IPS-20b (cell line): ENCODE measurements around the gene MYO16.

Source experiments
- H3K27ac ChIP-seq: one replicate; pipeline ENCODE4 v1.5.1; 2013; ENCODE audit warnings: low read length
- H3K27me3 ChIP-seq: 2 replicates; pipeline ENCODE4 v1.6.1; 2013; ENCODE audit warnings: mild to moderate bottlenecking, low read length, inconsistent platforms; ENCODE audit not compliant: insufficient read depth
- H3K36me3 ChIP-seq: 2 replicates; pipeline ENCODE4 v1.6.1; 2013; ENCODE audit warnings: low read depth, mild to moderate bottlenecking, inconsistent platforms, low read length, moderate library complexity; ENCODE audit not compliant: insufficient read depth
- H3K4me1 ChIP-seq: 2 replicates; pipeline ENCODE4 v1.6.1; 2013; ENCODE audit warnings: mild to moderate bottlenecking, control low read depth, inconsistent platforms, low read length, moderate library complexity; ENCODE audit not compliant: insufficient read depth
- H3K4me3 ChIP-seq: 2 replicates; pipeline ENCODE4 v1.5.1; 2013; ENCODE audit warnings: mild to moderate bottlenecking, low read length, inconsistent platforms
- H3K9ac ChIP-seq: 2 replicates; pipeline ENCODE4 v1.6.1; 2013; ENCODE audit warnings: low read depth, mild to moderate bottlenecking, inconsistent platforms, low read length, moderate library complexity
- H3K9me3 ChIP-seq: 2 replicates; pipeline ENCODE4 v1.6.1; 2013; ENCODE audit warnings: mild to moderate bottlenecking, low read depth, low read length, inconsistent platforms; ENCODE audit not compliant: insufficient read depth

Gene MYO16

GRCh38 chr13:109162248-109163036, 533.0 kb downstream of the MYO16 start:
- H3K4me3 ChIP-seq = no peak overlapping the region
- no peaks in the 10 kb centered on the region for H3K9me3 ChIP-seq
- no peaks in the 10 kb centered on the region for H3K36me3 ChIP-seq
- peaks cover 9% of the 10 kb centered on the region; the same call in 1 of the 2 replicates for H3K4me1 ChIP-seq
- no peak overlapping the region for H3K9ac ChIP-seq
- no peak overlapping the region for H3K27ac ChIP-seq
- H3K27me3 ChIP-seq = 0 out of 2 replicates have a peak, but pooled peaks cover 4% of the 10 kb centered on the region

- Histone ChIP-seq H3K27me3 (0 out of 2 replicates have a peak, but pooled peaks cover 3% of the 10 kb centered on the region), H3K9ac (no peak overlapping the region), H3K36me3 (no peaks in the 10 kb centered on the region), H3K4me1 (peaks cover 3% of the 10 kb centered on the region; the same call in 1 of the 2 replicates), H3K4me3 (no peak overlapping the region), H3K27ac (no peak overlapping the region), H3K9me3 (no peaks in the 10 kb centered on the region)
These were observed 533.6 kb downstream of the MYO16 start for GRCh38 chr13:109163037-109163379.

DNA sequence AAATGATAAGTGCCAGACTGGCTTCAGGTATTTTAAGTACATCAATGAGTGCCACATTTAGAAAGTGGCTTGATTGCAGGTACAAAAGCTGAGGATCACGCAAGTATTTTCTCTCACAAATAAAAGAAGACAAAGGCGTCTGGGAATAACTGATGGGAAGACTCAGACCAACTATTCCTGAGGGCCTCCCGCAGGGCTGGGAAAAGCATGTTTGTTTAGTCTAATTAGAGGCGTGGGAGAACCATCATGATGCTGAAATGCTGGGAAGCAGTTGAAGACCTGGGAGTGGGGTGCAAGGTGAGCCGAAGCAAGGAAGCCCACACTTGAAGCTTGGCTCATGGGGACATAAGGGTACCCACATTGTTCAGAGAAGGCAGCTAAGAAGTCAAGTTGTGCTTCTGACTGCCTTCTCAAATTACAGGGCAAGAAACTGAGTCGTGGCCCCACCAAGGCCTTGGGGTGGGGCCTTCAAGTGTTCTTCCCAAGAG, 536.0 kb downstream of the MYO16 start:
- H3K4me1 ChIP-seq = no peaks in the 10 kb centered on the region
- H3K9ac ChIP-seq = no peak overlapping the region
- H3K27ac ChIP-seq = no peak overlapping the region
- no peaks in the 10 kb centered on the region for H3K27me3 ChIP-seq
- H3K4me3 ChIP-seq = no peak overlapping the region
- H3K36me3 ChIP-seq = no peaks in the 10 kb centered on the region
- no peaks in the 10 kb centered on the region for H3K9me3 ChIP-seq

DNA sequence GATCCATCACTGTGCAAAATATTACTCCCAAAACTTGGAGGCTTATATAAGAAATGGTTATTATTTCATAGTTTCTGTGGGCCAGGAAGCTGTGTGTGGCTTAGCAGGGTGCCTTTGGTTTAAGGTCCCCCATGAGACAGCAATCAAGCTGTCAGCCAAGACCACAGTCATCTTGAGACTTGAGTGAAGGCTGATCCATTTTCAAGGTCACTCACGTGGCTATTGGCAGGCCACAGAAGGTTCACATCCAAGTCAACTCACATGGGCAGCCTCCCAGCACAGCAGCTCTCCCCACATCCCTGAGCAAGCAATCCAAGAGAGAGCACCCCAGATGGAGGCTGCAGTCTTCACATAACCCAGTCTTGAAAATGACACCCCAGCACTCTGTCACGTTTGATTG, 537.4 kb downstream of the MYO16 start:
- H3K36me3 ChIP-seq = no peaks in the 10 kb centered on the region
- no peaks in the 10 kb centered on the region for H3K4me1 ChIP-seq
- H3K9me3 ChIP-seq = no peaks in the 10 kb centered on the region
- no peak overlapping the region for H3K9ac ChIP-seq
- H3K27ac ChIP-seq = no peak overlapping the region
- H3K4me3 ChIP-seq = no peak overlapping the region
- no peaks in the 10 kb centered on the region for H3K27me3 ChIP-seq

DNA sequence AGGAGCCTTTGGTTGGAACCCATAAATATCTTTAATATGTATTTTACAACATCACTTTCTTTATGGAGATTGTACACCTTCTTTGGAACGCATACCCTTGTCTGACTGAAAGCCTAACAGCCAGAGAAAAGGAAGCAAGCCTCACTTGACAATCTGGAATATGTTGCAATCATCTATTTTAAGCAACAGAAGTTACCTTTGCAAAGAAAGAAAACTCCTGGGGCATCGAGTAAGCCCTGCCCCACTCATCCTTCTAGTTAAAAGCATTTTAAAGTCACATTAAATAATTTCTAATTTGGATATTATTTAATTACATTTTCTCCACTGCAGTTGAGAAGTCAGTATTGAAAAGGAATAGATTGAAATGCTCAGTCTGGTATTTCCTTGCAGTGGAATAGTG, 542.7 kb downstream of the MYO16 start:
- no peak overlapping the region for H3K4me3 ChIP-seq
- no peaks in the 10 kb centered on the region for H3K4me1 ChIP-seq
- no peaks in the 10 kb centered on the region for H3K27me3 ChIP-seq

DNA sequence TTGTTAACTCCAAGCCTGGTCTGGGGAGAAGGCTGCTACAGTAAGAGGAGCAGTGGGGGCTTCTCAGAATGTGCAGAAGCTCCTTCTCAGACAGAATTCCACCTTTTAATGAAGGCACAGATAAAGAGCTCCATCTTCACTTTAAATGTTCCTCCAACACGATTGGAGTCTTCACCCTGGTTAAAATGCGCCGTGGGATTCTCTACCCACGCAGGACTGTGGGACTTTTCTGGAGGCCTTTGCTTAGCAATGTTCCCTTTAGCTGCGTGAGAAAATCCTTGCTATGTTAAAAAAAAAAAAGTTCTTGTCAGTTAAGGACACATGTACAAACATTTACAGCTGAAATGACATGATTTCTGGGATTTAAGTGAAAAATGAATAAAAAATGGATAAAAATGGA, 546.3 kb downstream of the MYO16 start:
- Histone ChIP-seq H3K27ac (no peak overlapping the region), H3K36me3 (no peaks in the 10 kb centered on the region), H3K4me3 (no peak overlapping the region), H3K9ac (no peak overlapping the region), H3K27me3 (no peaks in the 10 kb centered on the region), H3K4me1 (no peaks in the 10 kb centered on the region), H3K9me3 (no peaks in the 10 kb centered on the region)

More for the DNA sequence above, 542.7 kb downstream of the MYO16 start:
- no peaks in the 10 kb centered on the region for H3K36me3 ChIP-seq
- H3K9ac ChIP-seq = no peak overlapping the region
- H3K27ac ChIP-seq = no peak overlapping the region
- H3K9me3 ChIP-seq = no peaks in the 10 kb centered on the region

DNA sequence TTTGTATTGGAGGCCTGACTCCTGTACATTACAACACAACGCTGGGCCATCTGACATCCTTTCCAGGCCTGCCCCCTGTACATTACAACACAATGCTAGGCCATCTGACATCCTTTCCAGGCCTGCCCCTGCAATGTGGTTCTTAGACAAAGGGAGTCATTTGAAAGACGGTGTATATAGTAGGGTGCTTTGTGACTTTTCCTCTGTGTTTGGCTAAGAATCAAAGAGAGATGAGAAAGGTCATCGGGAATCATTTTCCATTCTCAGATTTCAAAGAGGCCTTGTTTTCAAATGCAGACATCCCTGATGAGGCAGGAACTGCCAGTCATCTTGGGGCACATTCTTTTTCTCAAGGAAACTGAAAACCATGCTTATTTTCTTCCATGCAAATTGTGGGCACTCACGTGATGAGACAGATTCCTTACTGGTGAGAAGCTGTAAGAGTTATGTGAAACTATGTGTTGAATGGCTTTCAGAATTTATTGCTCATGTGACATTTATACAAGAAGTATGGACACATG, 551.6 kb downstream of the MYO16 start:
- Histone ChIP-seq H3K36me3 (no peaks in the 10 kb centered on the region), H3K27ac (no peak overlapping the region), H3K9ac (no peak overlapping the region), H3K27me3 (no peaks in the 10 kb centered on the region), H3K4me3 (no peak overlapping the region), H3K9me3 (no peaks in the 10 kb centered on the region), H3K4me1 (0 out of 2 replicates have a peak, but pooled peaks cover 4% of the 10 kb centered on the region)

- Histone ChIP-seq H3K4me3 (no peak overlapping the region), H3K9ac (no peak overlapping the region), H3K4me1 (0 out of 2 replicates have a peak, but pooled peaks cover 4% of the 10 kb centered on the region), H3K9me3 (no peaks in the 10 kb centered on the region), H3K36me3 (no peaks in the 10 kb centered on the region), H3K27ac (no peak overlapping the region), H3K27me3 (no peaks in the 10 kb centered on the region)
These were observed 553.5 kb downstream of the MYO16 start for GRCh38 chr13:109182777-109183465.

GRCh38 chr13:109191413-109191812, 562.0 kb downstream of the MYO16 start:
- Histone ChIP-seq H3K9ac (no peak overlapping the region), H3K4me3 (no peak overlapping the region), H3K36me3 (no peaks in the 10 kb centered on the region), H3K9me3 (no peaks in the 10 kb centered on the region), H3K4me1 (peaks cover 8% of the 10 kb centered on the region; the same call in 1 of the 2 replicates), H3K27me3 (no peaks in the 10 kb centered on the region), H3K27ac (no peak overlapping the region)

DNA sequence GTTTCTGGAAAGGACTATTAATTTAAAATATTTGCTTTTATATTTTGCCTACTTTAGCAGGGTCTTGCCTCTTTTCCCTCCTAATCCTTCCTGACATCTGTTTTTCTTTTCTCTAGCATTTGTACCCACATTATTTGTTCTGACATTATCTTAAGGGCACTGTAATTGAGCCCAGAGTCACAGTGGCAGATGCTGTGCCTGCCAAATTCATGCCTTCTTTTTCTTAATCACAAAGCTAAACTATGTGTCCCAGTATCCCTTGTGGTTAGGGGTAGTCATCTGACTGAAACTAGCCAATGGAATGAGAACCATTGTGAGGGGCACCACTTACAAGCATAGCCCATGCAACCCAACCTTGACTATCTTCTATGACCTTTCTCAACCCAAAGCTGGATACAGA, 562.9 kb downstream of the MYO16 start:
- Histone ChIP-seq H3K27me3 (no peaks in the 10 kb centered on the region), H3K27ac (no peak overlapping the region), H3K4me1 (peaks cover 15% of the 10 kb centered on the region; the same call in 1 of the 2 replicates), H3K4me3 (no peak overlapping the region), H3K9me3 (no peaks in the 10 kb centered on the region), H3K9ac (no peak overlapping the region), H3K36me3 (no peaks in the 10 kb centered on the region)

DNA sequence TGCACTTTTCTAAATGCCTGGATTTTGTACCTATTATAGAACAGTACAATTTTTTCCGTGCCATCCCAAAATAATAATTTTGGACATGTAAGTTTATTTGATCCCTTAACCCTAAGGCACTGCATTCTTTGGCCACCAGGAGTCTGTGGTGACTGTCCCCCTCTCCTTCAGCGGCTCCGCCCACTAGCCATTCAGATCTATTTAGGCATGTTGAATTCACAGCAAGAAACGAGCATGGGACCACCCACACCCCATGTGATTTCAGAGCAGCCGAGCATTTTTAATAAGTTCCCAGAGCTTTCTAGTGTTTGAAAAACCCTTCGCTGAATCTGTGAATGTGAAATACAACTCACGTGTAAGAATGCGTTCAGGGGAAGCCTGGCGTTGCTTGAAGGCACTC, 567.5 kb downstream of the MYO16 start:
- H3K9ac ChIP-seq = no peak overlapping the region
- peaks cover 20% of the 10 kb centered on the region for H3K4me1 ChIP-seq
- no peaks in the 10 kb centered on the region for H3K36me3 ChIP-seq
- H3K27me3 ChIP-seq = no peaks in the 10 kb centered on the region
- no peak overlapping the region for H3K4me3 ChIP-seq
- no peaks in the 10 kb centered on the region for H3K9me3 ChIP-seq
- H3K27ac ChIP-seq = no peak overlapping the region

- peaks cover 17% of the 10 kb centered on the region for H3K4me1 ChIP-seq
- no peak overlapping the region for H3K27ac ChIP-seq
- no peaks in the 10 kb centered on the region for H3K36me3 ChIP-seq
- H3K27me3 ChIP-seq = no peaks in the 10 kb centered on the region
- H3K4me3 ChIP-seq = no peak overlapping the region
- no peaks in the 10 kb centered on the region for H3K9me3 ChIP-seq
- no peak overlapping the region for H3K9ac ChIP-seq
These were observed 569.2 kb downstream of the MYO16 start for GRCh38 chr13:109198585-109198984.
